Measurements from ENCODE around the gene RBM41.
A peak's percentile ranks its signal among the peaks of the same experiment; 100 is the strongest.

The RBM41 gene

GRCh38 chrX:107118322-107119147 is at the start of gene RBM41 (continued):
- TF ChIP-seq ZNF501 (tag by site-specific recombination; IDR thresholded peaks at IDR 0.05) (0 out of 2 replicates have a peak, but pooled peaks have one; percentile 57), ZIC2 (tag by site-specific recombination; IDR thresholded peaks at IDR 0.05) (no peak), ZNF2 (tag by site-specific recombination; IDR thresholded peaks at IDR 0.05) (peak; percentile 75), TSHZ1 (tag by site-specific recombination; IDR thresholded peaks at IDR 0.05; ENCODE audit: borderline replicate concordance) (no peak), ZBTB11 (tag by site-specific recombination; conservative IDR thresholded peaks at IDR 0.05; ENCODE audit: low read depth) (0 out of 2 replicates have a peak, but pooled peaks have one; percentile 41), ZNF221 (tag by site-specific recombination; IDR thresholded peaks at IDR 0.05; ENCODE audit: borderline replicate concordance) (no peak), SP3 (tag by site-specific recombination; IDR thresholded peaks at IDR 0.05) (peak; percentile 50; the same call in 1 of the 2 replicates), ZNF555 (tag by site-specific recombination; conservative IDR thresholded peaks at IDR 0.05) (no peak), ZFP41 (tag by site-specific recombination; IDR thresholded peaks at IDR 0.05; ENCODE audit: borderline replicate concordance) (no peak), ZNF202 (tag by site-specific recombination; IDR thresholded peaks at IDR 0.05; ENCODE audit: borderline replicate concordance) (no peak), ZNF211 (tag by site-specific recombination; IDR thresholded peaks at IDR 0.05; ENCODE audit: low read depth) (no peak), ZNF596 (tag by site-specific recombination; IDR thresholded peaks at IDR 0.05) (no peak), PRDM10 (tag by site-specific recombination; IDR thresholded peaks at IDR 0.05) (peak; percentile 43), ZNF664 (tag by site-specific recombination; IDR thresholded peaks at IDR 0.05) (no peak), ZNF112 (tag by site-specific recombination; IDR thresholded peaks at IDR 0.05) (no peak), ZFP3 (tag by site-specific recombination; IDR thresholded peaks at IDR 0.05; ENCODE audit: low read depth) (no peak), ZNF132 (tag by site-specific recombination; IDR thresholded peaks at IDR 0.05; ENCODE audit: borderline replicate concordance) (no peak), KLF16 (tag by site-specific recombination; IDR thresholded peaks at IDR 0.05) (no peak; the same call in 1 of the 2 replicates), ZNF155 (tag by site-specific recombination; IDR thresholded peaks at IDR 0.05) (no peak), ZNF707 (tag by site-specific recombination; IDR thresholded peaks at IDR 0.05) (no peak), PBX3 (CRISPR knock-in tag; IDR thresholded peaks at IDR 0.05) (no peak), OSR2 (tag by site-specific recombination; IDR thresholded peaks at IDR 0.05) (no peak)
- TF ChIP-seq, protein P1, sequence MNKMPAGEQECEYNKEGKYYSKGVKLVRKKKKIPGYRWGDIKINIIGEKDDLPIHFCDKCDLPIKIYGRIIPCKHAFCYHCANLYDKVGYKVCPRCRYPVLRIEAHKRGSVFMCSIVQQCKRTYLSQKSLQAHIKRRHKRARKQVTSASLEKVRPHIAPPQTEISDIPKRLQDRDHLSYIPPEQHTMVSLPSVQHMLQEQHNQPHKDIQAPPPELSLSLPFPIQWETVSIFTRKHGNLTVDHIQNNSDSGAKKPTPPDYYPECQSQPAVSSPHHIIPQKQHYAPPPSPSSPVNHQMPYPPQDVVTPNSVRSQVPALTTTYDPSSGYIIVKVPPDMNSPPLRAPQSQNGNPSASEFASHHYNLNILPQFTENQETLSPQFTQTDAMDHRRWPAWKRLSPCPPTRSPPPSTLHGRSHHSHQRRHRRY (tag by site-specific recombination; IDR thresholded peaks at IDR 0.05), result no peak
- TF ChIP-seq, protein P2, sequence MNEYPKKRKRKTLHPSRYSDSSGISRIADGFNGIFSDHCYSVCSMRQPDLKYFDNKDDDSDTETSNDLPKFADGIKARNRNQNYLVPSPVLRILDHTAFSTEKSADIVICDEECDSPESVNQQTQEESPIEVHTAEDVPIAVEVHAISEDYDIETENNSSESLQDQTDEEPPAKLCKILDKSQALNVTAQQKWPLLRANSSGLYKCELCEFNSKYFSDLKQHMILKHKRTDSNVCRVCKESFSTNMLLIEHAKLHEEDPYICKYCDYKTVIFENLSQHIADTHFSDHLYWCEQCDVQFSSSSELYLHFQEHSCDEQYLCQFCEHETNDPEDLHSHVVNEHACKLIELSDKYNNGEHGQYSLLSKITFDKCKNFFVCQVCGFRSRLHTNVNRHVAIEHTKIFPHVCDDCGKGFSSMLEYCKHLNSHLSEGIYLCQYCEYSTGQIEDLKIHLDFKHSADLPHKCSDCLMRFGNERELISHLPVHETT (tag by site-specific recombination; IDR thresholded peaks at IDR 0.05), result no peak

Data from HEK293 (cell line).